A549 treated with dexamethasone at 1 μM for 4 hours (cell line): ENCODE results near the gene HINT1. TPM values are rescaled to one million over a fixed set of nuclear protein-coding genes. Genes with fewer than 3 reads are reported as not detected.

ENCODE experiments used
- total RNA-seq: library from RNA; stranded (reverse); fragments of 200-300 nt; extraction: Qiagen RNA extraction; gene quantifications from 5 replicates; pipeline ENCODE4 v1.2.3, GENCODE V29; 2022

The HINT1 gene
- 398 to 558 TPM (median 413 TPM) in 5 replicates for total RNA-seq

GRCh38 chr5:131165119-131165727 lies at the start of gene HINT1:
HINT1 (minus strand) TSS chr5:131165256; CDS start chr5:131165205, 51 bp downstream.

GRCh38 chr5:131170540-131171275 lies 5.7 kb upstream of the HINT1 start, which contains the start of gene LYRM7:
LYRM7 (plus strand) TSS chr5:131170944; CDS start chr5:131171021, 77 bp downstream.

Other genes starting within 250 kb of the HINT1 start
- gene LYRM7, start 5.7 kb upstream of the HINT1 start, total RNA-seq: 3.0 to 4.2 TPM (median 3.9 TPM) in 5 replicates
- 34.7 to 44.8 TPM (median 38.6 TPM) in 5 replicates for gene CDC42SE2, start 98.8 kb upstream of the HINT1 start, total RNA-seq